Gastrocnemius medialis (tissue), 4 donors: ENCODE results near the gene KIFC3.

Source experiments
- POLR2A ChIP-seq, 2 donors: fragments of 450-650 bp; IDR thresholded peaks; one replicate each; pipeline ENCODE4 v1.6.1; 2017; ENCODE audit warnings: antibody characterized with exemption in 2 of 2, mild to moderate bottlenecking in 2 of 2, moderate library complexity in 2 of 2
- TF ChIP-seq, protein P1 (sequence below), 5 experiments: fragments of 450-650 bp in 3 of 5; fragments of 200-600 bp in 2 of 5; sonication (generic) in 2 of 5; IDR thresholded peaks in 4 of 5; conservative IDR thresholded peaks in 1 of 5; 1 replicate in 4 of 5; 2 replicates in 1 of 5; pipeline ENCODE4 v1.5.1; 2016 to 2019; ENCODE audit warnings: antibody characterized with exemption in 5 of 5, mild to moderate bottlenecking in 3 of 5, moderate library complexity in 3 of 5

DNA sequence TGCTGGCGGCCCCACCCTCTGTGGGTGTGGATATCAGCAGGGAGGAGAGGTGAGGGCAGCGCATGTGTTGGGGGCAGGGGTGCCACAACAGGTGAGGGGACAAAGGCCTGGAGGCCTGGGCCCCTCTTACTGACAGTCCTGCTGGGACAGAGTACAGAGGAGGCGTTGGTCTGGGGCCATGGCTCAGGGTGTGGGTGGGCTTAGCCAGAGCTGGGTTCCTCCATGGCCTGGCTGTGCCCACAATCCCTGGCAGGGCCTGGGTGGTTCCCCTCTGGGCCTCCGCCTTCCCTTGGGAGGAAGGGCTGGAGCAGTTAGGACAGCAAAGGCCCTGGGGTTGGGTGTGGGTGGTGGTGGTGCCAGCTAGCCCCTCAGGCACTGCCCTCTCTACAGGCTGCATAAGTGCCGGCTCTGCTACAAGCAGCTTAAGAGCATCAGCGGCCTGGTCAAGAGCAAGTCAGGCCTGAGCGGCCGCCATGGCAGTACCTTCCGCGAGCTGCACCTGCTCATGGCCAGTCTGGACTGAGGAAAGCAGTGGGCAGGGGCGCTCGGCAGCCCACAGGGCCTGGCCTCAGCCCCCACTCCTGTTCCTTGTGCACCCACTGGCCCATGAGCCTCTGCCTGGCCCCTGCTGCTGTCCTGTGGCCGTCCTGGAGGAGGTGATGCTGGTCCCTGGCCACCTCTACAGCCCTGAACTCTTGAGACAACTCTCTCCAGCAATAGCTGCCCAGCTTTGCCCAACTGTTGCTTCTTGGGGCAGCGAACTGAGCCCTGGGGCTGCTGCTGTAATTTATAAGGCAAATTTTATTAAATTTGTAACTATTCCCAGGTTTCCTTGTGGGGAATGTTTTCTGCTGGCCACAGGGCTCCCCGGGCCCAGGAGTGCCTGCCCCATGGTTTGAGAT is 45.6 kb downstream of the KIFC3 start:
- TF ChIP-seq, protein P1, sequence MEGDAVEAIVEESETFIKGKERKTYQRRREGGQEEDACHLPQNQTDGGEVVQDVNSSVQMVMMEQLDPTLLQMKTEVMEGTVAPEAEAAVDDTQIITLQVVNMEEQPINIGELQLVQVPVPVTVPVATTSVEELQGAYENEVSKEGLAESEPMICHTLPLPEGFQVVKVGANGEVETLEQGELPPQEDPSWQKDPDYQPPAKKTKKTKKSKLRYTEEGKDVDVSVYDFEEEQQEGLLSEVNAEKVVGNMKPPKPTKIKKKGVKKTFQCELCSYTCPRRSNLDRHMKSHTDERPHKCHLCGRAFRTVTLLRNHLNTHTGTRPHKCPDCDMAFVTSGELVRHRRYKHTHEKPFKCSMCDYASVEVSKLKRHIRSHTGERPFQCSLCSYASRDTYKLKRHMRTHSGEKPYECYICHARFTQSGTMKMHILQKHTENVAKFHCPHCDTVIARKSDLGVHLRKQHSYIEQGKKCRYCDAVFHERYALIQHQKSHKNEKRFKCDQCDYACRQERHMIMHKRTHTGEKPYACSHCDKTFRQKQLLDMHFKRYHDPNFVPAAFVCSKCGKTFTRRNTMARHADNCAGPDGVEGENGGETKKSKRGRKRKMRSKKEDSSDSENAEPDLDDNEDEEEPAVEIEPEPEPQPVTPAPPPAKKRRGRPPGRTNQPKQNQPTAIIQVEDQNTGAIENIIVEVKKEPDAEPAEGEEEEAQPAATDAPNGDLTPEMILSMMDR (IDR thresholded peaks at IDR 0.05 in 4 of 5, conservative IDR thresholded peaks at IDR 0.05 in 1 of 5): no peak
- no peak for TF ChIP-seq POLR2A (IDR thresholded peaks at IDR 0.05)
